ENCODE results near the gene F2.

The F2 gene

GRCh38 chr11:46686886-46687795 lies 31.9 kb upstream of the F2 start:
- DNase-seq (ENCODE audit: low spot score), result no peak
- TF ChIP-seq CTCF (IDR thresholded peaks at IDR 0.05; ENCODE audit: extremely low read depth, missing control alignments), result no peak

GRCh38 chr11:46690702-46691101 lies 28.3 kb upstream of the F2 start:
- DNase-seq (ENCODE audit: low spot score), result no peak
- no peak for TF ChIP-seq CTCF (IDR thresholded peaks at IDR 0.05; ENCODE audit: extremely low read depth, missing control alignments)

GRCh38 chr11:46692450-46692849 lies 26.6 kb upstream of the F2 start:
- no peak for DNase-seq (ENCODE audit: low spot score)
- TF ChIP-seq CTCF (IDR thresholded peaks at IDR 0.05; ENCODE audit: extremely low read depth, missing control alignments), result no peak

GRCh38 chr11:46693597-46694012 lies 25.4 kb upstream of the F2 start:
- TF ChIP-seq CTCF (IDR thresholded peaks at IDR 0.05; ENCODE audit: extremely low read depth, missing control alignments), result no peak
- DNase-seq (ENCODE audit: low spot score), result no peak

- no peak for TF ChIP-seq CTCF (IDR thresholded peaks at IDR 0.05; ENCODE audit: extremely low read depth, missing control alignments)
- no peak for DNase-seq (ENCODE audit: low spot score)
Observed at GRCh38 chr11:46694072-46694471, 24.9 kb upstream of the F2 start.

GRCh38 chr11:46694607-46695006 lies 24.4 kb upstream of the F2 start:
- no peak for TF ChIP-seq CTCF (IDR thresholded peaks at IDR 0.05; ENCODE audit: extremely low read depth, missing control alignments)
- DNase-seq (ENCODE audit: low spot score), result no peak

GRCh38 chr11:46695345-46696211 lies 23.4 kb upstream of the F2 start:
- no peak for DNase-seq (ENCODE audit: low spot score)
- no peak for TF ChIP-seq CTCF (IDR thresholded peaks at IDR 0.05; ENCODE audit: extremely low read depth, missing control alignments)

Data from GM20000 (cell line).